C4-2B (cell line): ENCODE measurements around the gene C10orf105.

Experiments
- CTCF ChIP-seq: fragments of 450-650 bp; conservative IDR thresholded peaks from 2 replicates; pipeline ENCODE4 v1.5.1; 2017; ENCODE audit warnings: mild to moderate bottlenecking
- ZFX ChIP-seq: fragments of 450-650 bp; IDR thresholded peaks from 2 replicates; pipeline ENCODE4 v1.6.1; 2017

DNA sequence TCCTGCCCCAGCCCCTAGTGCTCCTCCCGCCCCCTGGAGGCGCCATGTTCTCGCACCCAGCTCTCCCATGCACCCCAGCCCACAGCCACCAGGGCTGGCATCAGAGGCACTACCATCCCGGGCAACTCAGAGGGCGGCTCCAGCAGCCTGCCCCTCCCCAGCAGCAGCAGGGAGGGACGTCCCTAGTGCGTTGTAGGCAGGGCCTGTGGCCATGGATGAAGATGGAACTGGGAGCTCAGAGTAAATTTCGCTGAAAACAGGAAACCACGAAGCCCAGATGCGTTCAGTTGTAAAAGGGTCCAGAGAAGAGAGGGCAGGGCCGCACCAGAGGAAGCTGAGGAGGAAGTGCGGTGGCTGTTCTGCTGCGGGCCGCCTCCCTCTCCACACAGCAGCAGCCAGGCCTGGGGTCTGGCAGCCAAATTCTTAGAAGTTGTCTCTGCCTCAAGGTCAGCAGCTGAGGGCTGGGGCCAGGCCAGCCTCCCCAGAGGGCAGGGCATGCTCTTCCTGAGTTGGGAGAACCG is 29.2 kb upstream of the C10orf105 start:
- TF ChIP-seq CTCF, result no peak
- TF ChIP-seq ZFX, result no peak
